Smooth muscle cell (in vitro differentiated cells): ENCODE results near the gene MPDU1. TPM values are rescaled to one million over a fixed set of nuclear protein-coding genes. Genes with fewer than 3 reads are reported as not detected.
A peak's percentile ranks its signal among the peaks of the same experiment; 100 is the strongest.

Experiments used
- DNase-seq: peaks from one replicate; lab custom pipeline; 2025; ENCODE audit not compliant: unreplicated experiment; lab: John Stamatoyannopoulos, UW
- H2AFZ ChIP-seq: fragments of 200-600 bp; sonication (generic); 2 replicates; pipeline ENCODE4 v1.6.0; 2016; ENCODE audit warnings: antibody characterized with exemption, low read depth, mild to moderate bottlenecking
- H3F3A ChIP-seq: fragments of 200-600 bp; sonication (generic); 2 replicates; pipeline ENCODE4 v1.6.0; 2017; ENCODE audit warnings: antibody characterized with exemption, low read depth
- H3K27ac ChIP-seq: fragments of 200-600 bp; sonication (generic); 2 replicates; pipeline ENCODE4 v1.5.1; 2016; ENCODE audit warnings: low read depth, mild to moderate bottlenecking
- H3K27me3 ChIP-seq: fragments of 200-600 bp; sonication (generic); 2 replicates; pipeline ENCODE4 v1.6.1; 2016; ENCODE audit warnings: low read depth, mild to moderate bottlenecking
- H3K36me3 ChIP-seq: fragments of 200-600 bp; sonication (generic); 2 replicates; pipeline ENCODE4 v1.5.1; 2016; ENCODE audit warnings: low read depth
- H3K4me1 ChIP-seq: fragments of 200-600 bp; sonication (generic); 2 replicates; pipeline ENCODE4 v1.5.1; 2016; ENCODE audit warnings: low read depth
- H3K4me2 ChIP-seq: fragments of 200-600 bp; sonication (generic); 2 replicates; pipeline ENCODE4 v1.6.0; 2016; ENCODE audit warnings: mild to moderate bottlenecking
- H3K4me3 ChIP-seq: fragments of 200-600 bp; sonication (generic); 2 replicates; pipeline ENCODE4 v1.5.1; 2016; ENCODE audit warnings: mild to moderate bottlenecking
- H3K79me2 ChIP-seq: fragments of 200-600 bp; sonication (generic); 2 replicates; pipeline ENCODE4 v1.6.0; 2016; ENCODE audit warnings: low read depth, mild to moderate bottlenecking
- H3K9ac ChIP-seq: fragments of 200-600 bp; sonication (generic); 2 replicates; pipeline ENCODE4 v1.6.0; 2016; ENCODE audit warnings: low read depth
- H3K9me3 ChIP-seq: fragments of 200-600 bp; sonication (generic); replicated peaks from 2 replicates; pipeline ENCODE4 v1.5.1; 2016; ENCODE audit warnings: low read depth
- H4K20me1 ChIP-seq: fragments of 200-600 bp; sonication (generic); 2 replicates; pipeline ENCODE4 v1.6.0; 2016; ENCODE audit warnings: low read depth
- CTCF ChIP-seq: fragments of 200-600 bp; sonication (generic); IDR thresholded peaks from 2 replicates; pipeline ENCODE4 v1.5.1; 2017; ENCODE audit warnings: borderline replicate concordance, mild to moderate bottlenecking, antibody characterized with exemption; ENCODE audit not compliant: insufficient read depth, poor library complexity, severe bottlenecking
- WGBS: methylation state at CpG from one replicate; pipeline ENCODE4 v1.1.7; 2016; ENCODE audit warnings: low lambda C conversion rate; 5-methylcytosine and 5-hydroxymethylcytosine counted together
- polyA plus RNA-seq: library from polyadenylated mRNA; unstranded; fragments of >200 nt; fragmentation: Nextera tagmentation; extraction: Ambion mirVana; gene quantifications from 2 replicates; pipeline ENCODE4 v1.2.1, GENCODE V29; 2016
- total RNA-seq: library from RNA; depleted of rRNA; stranded (reverse); fragments of >200 nt; gene quantifications from 2 replicates; pipeline ENCODE4 v1.2.3, GENCODE V29; 2014

Gene MPDU1
- total and polyA plus RNA-seq, 2 experiments from 2014 or later = 70.7 to 228 TPM

- 10% methylated on average over 20 of the region's 20 CpGs for WGBS
- Histone ChIP-seq H3K4me3 (peak overlapping the region; percentile 58), H3K27ac (peak overlapping the region; percentile 68), H3K4me1 (peaks cover 18% of the 10 kb centered on the region), H3K79me2 (peaks cover 50% of the 10 kb centered on the region), H3K9me3 (no peaks in the 10 kb centered on the region), H3K27me3 (no peaks in the 10 kb centered on the region), H3F3A (no peaks in the 10 kb centered on the region), H3K9ac (peak overlapping the region; percentile 83), H4K20me1 (peaks cover 50% of the 10 kb centered on the region), H3K4me2 (peak overlapping the region; percentile 88), H3K36me3 (no peaks in the 10 kb centered on the region), H2AFZ (no peak overlapping the region)
- no peak for DNase-seq
- TF ChIP-seq CTCF = no peak
Observed at GRCh38 chr17:7613769-7614424, 30.2 kb downstream of the MPDU1 start.

- Histone ChIP-seq H3K4me3 (peak within 1 kb of the TSS; percentile 58), H2AFZ (peak within 1 kb of the TSS; percentile 47), H3F3A (no peaks in the 10 kb centered on the region), H3K9me3 (no peaks in the 10 kb centered on the region), H3K4me1 (peaks cover 18% of the 10 kb centered on the region), H3K27me3 (no peaks in the 10 kb centered on the region), H3K4me2 (peak within 1 kb of the TSS; percentile 88), H4K20me1 (peaks cover 43% of the 10 kb centered on the region), H3K79me2 (peaks cover 43% of the 10 kb centered on the region), H3K27ac (peak within 1 kb of the TSS; percentile 68), H3K9ac (peak within 1 kb of the TSS; percentile 83), H3K36me3 (no peaks in the 10 kb centered on the region)
- 2% methylated on average over 50 of the region's 93 CpGs for WGBS
- TF ChIP-seq CTCF = peak; percentile 43
- peak; percentile 100 for DNase-seq
Observed at GRCh38 chr17:7614425-7615264, 31.0 kb downstream of the MPDU1 start, which contains the start of gene FXR2. Gene FXR2, minus strand, starts transcription at chr17:7614897. Its CDS starts 365 bp downstream, at chr17:7614532.

GRCh38 chr17:7615265-7615747 lies 31.7 kb downstream of the MPDU1 start:
- DNase-seq = no peak
- no peaks in the 10 kb centered on the region for H3F3A ChIP-seq
- H3K9me3 ChIP-seq = no peaks in the 10 kb centered on the region
- peaks cover 38% of the 10 kb centered on the region for H3K79me2 ChIP-seq
- H3K4me2 ChIP-seq = peak overlapping the region; percentile 83
- peak overlapping the region; percentile 65 for H3K27ac ChIP-seq
- H2AFZ ChIP-seq = peak overlapping the region; percentile 47
- H4K20me1 ChIP-seq = peaks cover 38% of the 10 kb centered on the region
- 8% methylated on average over 28 of the region's 28 CpGs for WGBS
- peak overlapping the region; percentile 55 for H3K4me3 ChIP-seq
- H3K4me1 ChIP-seq = peaks cover 18% of the 10 kb centered on the region
- no peak for TF ChIP-seq CTCF
- H3K9ac ChIP-seq = no peak overlapping the region
- no peaks in the 10 kb centered on the region for H3K36me3 ChIP-seq
- H3K27me3 ChIP-seq = no peaks in the 10 kb centered on the region
